Psoas muscle (tissue), 8 donors: ENCODE data around the gene CEP85L. TPM values are rescaled to one million over a fixed set of nuclear protein-coding genes. Genes with fewer than 3 reads are reported as not detected.
"Not testable (repeated sequence)": the region's sequence is repeated elsewhere in the genome, so short reads cannot be mapped to it uniquely, and the experiment has no call there.

Experiments
- ATAC-seq, 4 donors: fragments of 200-7000 bp; cut with Tn5 transposase; one replicate each; pipeline ENCODE4 v1.9.1; 2020; ENCODE audit warnings: moderate library complexity in 3 of 4, mild to moderate bottlenecking in 2 of 4
- DNase-seq, 2 donors: peaks; one replicate each; pipeline ENCODE4 v3.0.0-alpha.2; 2020
- H3K27ac ChIP-seq: fragments of 200-600 bp; one replicate; pipeline ENCODE4 v1.8.0; 2022
- H3K27me3 ChIP-seq, 3 donors: fragments of 200-600 bp in 1 of 3; one replicate each; pipeline versions ENCODE4 v1.6.1 to v1.8.0; 2013 to 2022; ENCODE audit warnings: low read length in 2 of 3, mild to moderate bottlenecking in 2 of 3, moderate library complexity in 1 of 3; ENCODE audit not compliant: insufficient read depth in 3 of 3
- H3K36me3 ChIP-seq, 2 donors: fragments of 200-600 bp in 1 of 2; one replicate each; pipeline versions ENCODE4 v1.6.1 to v1.8.0; 2013 to 2022; ENCODE audit warnings: low read depth in 1 of 2, mild to moderate bottlenecking in 1 of 2, moderate library complexity in 1 of 2; ENCODE audit not compliant: insufficient read depth in 1 of 2
- H3K4me1 ChIP-seq: fragments of 200-600 bp; one replicate; pipeline ENCODE4 v1.8.0; 2022
- H3K4me3 ChIP-seq: fragments of 200-600 bp; one replicate; pipeline ENCODE4 v1.8.0; 2022; ENCODE audit warnings: mild to moderate bottlenecking
- H3K9me3 ChIP-seq: fragments of 200-600 bp; one replicate; pipeline ENCODE4 v1.8.0; 2022
- WGBS, 3 donors: extraction: QIAGEN DNeasy Blood & Tissue Kit; methylation state at CpG; one replicate each; pipeline versions ENCODE4 v1.1.6 to v1.1.7; 2013; 5-methylcytosine and 5-hydroxymethylcytosine counted together
- intact Hi-C, 2 donors: fragments of 100-400 bp; cut with DNase I; formaldehyde crosslinking; loops; one replicate each; pipeline versions ENCODE4 v1.11.0 to v1.14.2; 2022
- polyA plus RNA-seq, 3 donors: library from polyadenylated mRNA; stranded (reverse); fragments of 200-250 nt; gene quantifications; one replicate each; pipeline ENCODE4 v1.2.3, GENCODE V29; 2013
- total RNA-seq, 4 donors: library from RNA; stranded (reverse); fragmentation: NEBNext Ultra II Directional in 2 of 4; extraction: Animal tissue kit (Norgen Biotek cat#: 25700) in 2 of 4; gene quantifications; one replicate each; pipeline versions ENCODE4 v1.2.1 to v1.2.4, GENCODE V29; 2021 to 2023
- TF ChIP-seq, protein P1 (sequence below): fragments of 200-600 bp; IDR thresholded peaks from one replicate; pipeline ENCODE4 v1.8.0; 2022; ENCODE audit warnings: antibody characterized with exemption
- donor health status: healthy with polysubstance abuse.
- donor health status: DM: no; HTN: no; CAD: no; lungs with moderate emphysema.
- donor health status: Bipolar disorder and iron deficiency.
- donor health status: healthy.
- donor health status: DM: yes; HTN: yes; CAD: no.
- donor health status: DM: no; HTN: no; CAD: no.
- donor health status: DM: no; HTN: no; CAD: no.
- donor health status: DM: yes; HTN: yes; CAD: no.

The CEP85L gene
- total and polyA plus RNA-seq, 7 donors = 2.3 to 25.1 (median 18.9) TPM

DNA sequence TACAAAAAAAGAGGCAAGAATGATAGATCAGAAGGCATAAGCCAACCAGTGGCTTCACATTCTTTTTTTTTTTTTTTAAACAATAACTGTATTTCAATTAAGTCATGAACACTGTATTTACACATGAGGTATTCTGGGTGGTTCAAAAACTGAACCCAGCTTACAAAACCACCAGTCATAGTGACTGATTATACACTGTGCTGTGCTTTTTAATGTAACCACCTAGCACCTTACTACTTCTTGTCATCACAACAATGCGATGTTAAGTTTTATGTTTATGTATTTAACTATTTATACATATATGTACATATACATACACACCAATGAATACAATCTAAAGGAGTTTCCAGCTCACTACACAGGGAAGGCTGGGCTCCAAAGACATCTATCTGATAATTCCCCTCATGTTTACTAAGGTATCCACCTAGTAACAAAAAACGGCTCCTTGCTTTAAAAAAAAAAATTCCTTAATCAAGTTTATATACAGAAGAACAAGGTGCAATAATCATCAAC is 190.4 kb downstream of the CEP85L start:
- H3K27me3 ChIP-seq = no peaks in the 10 kb centered on the region
- no peak for ATAC-seq
- no peaks in the 10 kb centered on the region for H3K4me1 ChIP-seq
- H3K36me3 ChIP-seq = peaks cover 3 to 23% of the 10 kb centered on the region in 2 donors
- intact Hi-C loops = no loop called here
- H3K9me3 ChIP-seq = no peaks in the 10 kb centered on the region
- H3K4me3 ChIP-seq = no peak overlapping the region
- TF ChIP-seq, protein P1, sequence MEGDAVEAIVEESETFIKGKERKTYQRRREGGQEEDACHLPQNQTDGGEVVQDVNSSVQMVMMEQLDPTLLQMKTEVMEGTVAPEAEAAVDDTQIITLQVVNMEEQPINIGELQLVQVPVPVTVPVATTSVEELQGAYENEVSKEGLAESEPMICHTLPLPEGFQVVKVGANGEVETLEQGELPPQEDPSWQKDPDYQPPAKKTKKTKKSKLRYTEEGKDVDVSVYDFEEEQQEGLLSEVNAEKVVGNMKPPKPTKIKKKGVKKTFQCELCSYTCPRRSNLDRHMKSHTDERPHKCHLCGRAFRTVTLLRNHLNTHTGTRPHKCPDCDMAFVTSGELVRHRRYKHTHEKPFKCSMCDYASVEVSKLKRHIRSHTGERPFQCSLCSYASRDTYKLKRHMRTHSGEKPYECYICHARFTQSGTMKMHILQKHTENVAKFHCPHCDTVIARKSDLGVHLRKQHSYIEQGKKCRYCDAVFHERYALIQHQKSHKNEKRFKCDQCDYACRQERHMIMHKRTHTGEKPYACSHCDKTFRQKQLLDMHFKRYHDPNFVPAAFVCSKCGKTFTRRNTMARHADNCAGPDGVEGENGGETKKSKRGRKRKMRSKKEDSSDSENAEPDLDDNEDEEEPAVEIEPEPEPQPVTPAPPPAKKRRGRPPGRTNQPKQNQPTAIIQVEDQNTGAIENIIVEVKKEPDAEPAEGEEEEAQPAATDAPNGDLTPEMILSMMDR = no peak
- WGBS, 3 donors = 93 to 96% (median 95%) methylated on average over 2 of the region's 2 CpGs
- no peak overlapping the region for H3K27ac ChIP-seq
- DNase-seq = no peak

DNA sequence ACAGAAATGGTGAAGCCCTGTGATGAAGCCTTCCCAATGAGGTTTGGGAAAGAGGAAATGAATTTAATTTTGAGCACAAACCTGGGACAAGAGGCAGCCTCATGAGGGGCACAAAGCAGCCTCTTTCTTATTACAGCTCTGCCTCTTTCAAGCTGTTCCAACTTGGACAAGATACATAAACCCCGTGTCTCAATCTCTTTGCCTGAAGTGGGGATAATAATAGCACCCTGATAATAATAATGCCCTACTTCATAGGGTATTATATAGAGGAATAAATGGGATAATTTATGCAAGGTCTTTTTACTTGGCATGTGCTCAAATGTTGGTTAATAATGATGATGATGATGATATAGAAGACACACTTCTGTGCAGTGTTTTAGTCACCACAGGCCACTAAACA is 194.4 kb downstream of the CEP85L start:
- no peak overlapping the region for H3K27ac ChIP-seq

DNA sequence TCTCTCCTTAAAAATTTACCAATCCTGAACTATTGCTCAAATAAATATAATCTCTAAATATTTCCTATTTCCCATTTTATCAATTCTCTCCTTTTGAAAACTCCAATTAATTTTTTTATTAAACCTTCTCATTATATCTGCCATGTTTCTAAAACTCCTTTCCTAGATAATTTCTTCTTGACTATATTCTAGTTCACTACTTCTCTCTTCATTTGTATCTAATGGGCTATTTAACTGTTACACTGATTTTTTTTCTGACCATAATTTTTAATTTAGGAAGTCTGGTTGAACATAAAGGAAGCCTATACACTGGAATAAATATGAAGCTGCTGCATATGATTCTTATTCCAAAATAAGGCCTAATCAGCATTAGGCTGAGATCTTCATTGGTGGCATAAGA is 199.6 kb downstream of the CEP85L start:
- intact Hi-C loops = loop anchor here in 1 of 2 donors (5.0 kb wide), 1 partner anchor 45 kb away; no protein-coding TSS in a partner anchor
- DNase-seq (no peak), ATAC-seq (no peak)
- Histone ChIP-seq H3K27me3 (no peaks in the 10 kb centered on the region), H3K4me1 (no peaks in the 10 kb centered on the region), H3K9me3 (peaks cover 40% of the 10 kb centered on the region), H3K4me3 (no peak overlapping the region), H3K27ac (no peak overlapping the region), H3K36me3 (no peaks in the 10 kb centered on the region)
- TF ChIP-seq, protein P1 = no peak

More for the DNA sequence above, 194.4 kb downstream of the CEP85L start:
- Histone ChIP-seq H3K9me3 (peaks cover 14% of the 10 kb centered on the region), H3K36me3 (no peaks in the 10 kb centered on the region), H3K4me1 (no peaks in the 10 kb centered on the region), H3K27me3 (no peaks in the 10 kb centered on the region), H3K4me3 (no peak overlapping the region)
- intact Hi-C loops = no loop called here
- ATAC-seq (no peak), DNase-seq (no peak)
- TF ChIP-seq, protein P1 = no peak
- 28 to 45% (median 35%) methylated on average over 1 of the region's 1 CpG for WGBS, 3 donors

DNA sequence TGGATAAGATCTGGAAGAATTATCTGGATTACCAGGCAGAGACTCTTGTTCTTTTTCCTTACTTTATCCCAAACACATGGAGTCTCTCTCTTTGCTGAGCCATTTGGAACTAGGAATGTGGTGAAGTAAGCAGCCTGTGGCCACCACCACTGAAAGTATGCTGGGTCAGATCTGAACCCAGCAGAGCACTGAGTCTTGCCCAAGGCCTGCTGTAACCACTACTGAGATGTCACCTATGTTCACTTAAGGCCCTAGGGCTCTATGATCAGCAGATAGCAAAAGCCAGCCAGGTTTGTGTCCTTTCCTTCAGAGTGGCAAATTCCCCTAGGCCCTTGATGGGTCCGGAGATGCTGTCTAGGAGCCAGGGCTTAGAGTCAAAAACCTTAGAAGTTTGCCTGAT is 206.6 kb downstream of the CEP85L start:
- Histone ChIP-seq H3K4me3 (no peak overlapping the region), H3K27ac (no peak overlapping the region), H3K27me3 (no peaks in the 10 kb centered on the region), H3K4me1 (no peaks in the 10 kb centered on the region), H3K9me3 (peaks cover 32% of the 10 kb centered on the region), H3K36me3 (no peaks in the 10 kb centered on the region)
- whole genome bisulfite sequencing, 3 donors = 95 to 100% (median 98%) methylated on average over 1 of the region's 1 CpG
- DNase-seq (no peak), ATAC-seq (no peak)
- intact Hi-C loops = no loop called here
- TF ChIP-seq, protein P1 = no peak

DNA sequence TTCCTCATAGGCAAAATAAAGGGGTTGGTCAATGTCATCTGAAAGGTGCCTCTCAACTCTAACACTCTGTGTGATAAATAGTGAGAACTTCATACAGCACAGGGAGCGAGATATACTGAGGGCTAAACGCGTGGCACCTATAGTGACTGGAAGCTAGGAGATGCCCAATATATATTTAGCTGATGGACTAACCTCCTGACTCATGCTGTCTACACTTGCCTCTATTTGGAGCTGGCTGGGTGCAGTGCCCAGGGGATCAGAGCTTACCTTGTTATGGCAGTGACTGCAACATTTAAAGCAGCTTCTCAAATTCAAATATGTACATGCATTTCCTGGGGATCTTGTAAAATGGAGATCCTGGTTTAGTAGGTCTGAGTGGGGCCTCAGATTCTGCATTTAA is 214.9 kb downstream of the CEP85L start:
- H3K9me3 ChIP-seq = peaks cover 14% of the 10 kb centered on the region
- intact Hi-C loops = no loop called here
- no peak overlapping the region for H3K27ac ChIP-seq
- TF ChIP-seq, protein P1 = no peak
- H3K27me3 ChIP-seq = no peaks in the 10 kb centered on the region
- DNase-seq = peak in 1 of 2 donors; percentile 35
- no peak overlapping the region for H3K4me3 ChIP-seq
- H3K36me3 ChIP-seq = no peaks in the 10 kb centered on the region
- WGBS, 3 donors = 60 to 64% (median 62%) methylated on average over 3 of the region's 3 CpGs
- peak in 3 of 4 donors; percentile 33 to 75 (median 34) for ATAC-seq
- H3K4me1 ChIP-seq = no peaks in the 10 kb centered on the region

DNA sequence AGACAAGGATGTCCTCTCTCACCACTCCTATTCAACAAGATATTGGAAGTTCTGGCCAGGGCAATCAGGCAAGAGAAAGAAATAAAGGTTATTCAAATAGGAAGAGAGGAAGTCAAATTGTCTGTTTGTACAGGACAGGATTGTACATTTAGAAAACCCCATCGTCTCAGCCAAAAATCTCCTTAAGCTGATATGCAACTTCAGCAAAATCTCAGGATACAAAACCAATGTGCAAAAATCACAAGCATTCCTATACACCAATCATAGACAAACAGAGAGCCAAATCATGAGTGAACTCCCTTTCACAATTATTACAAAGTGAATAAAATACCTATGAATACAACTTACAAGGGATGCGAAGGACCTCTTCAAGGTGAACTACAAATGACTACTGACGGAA is 217.2 kb downstream of the CEP85L start:
- H3K4me1 ChIP-seq, ATAC-seq, H3K9me3 ChIP-seq, H3K36me3 ChIP-seq, H3K27ac ChIP-seq, H3K4me3 ChIP-seq, DNase-seq, H3K27me3 ChIP-seq, intact Hi-C loops: not testable (repeated sequence)
- WGBS, 3 donors = 95 to 97% (median 95%) methylated on average over 3 of the region's 3 CpGs

DNA sequence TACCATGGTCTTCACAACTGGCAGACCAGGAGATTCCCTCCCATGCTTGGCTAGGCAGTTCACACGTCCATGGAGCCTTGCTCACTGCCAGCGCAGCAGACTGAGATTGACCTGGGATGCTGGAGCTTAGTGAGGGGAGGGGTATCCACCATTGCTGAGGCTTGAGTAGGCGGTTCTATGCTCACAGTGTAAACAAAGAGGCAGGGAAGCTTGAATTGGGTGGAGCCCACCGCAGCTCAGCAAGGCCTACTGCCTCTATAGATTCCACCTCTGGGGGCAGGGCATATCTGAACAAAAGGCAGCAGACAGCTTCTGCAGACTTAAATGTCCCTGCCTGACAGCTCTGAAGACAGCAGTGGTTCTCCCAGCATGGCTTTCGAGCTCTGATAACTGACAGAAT is 230.1 kb downstream of the CEP85L start:
- ATAC-seq, H3K9me3 ChIP-seq, H3K36me3 ChIP-seq, H3K4me1 ChIP-seq, H3K4me3 ChIP-seq, DNase-seq, H3K27ac ChIP-seq, H3K27me3 ChIP-seq, intact Hi-C loops: not testable (repeated sequence)
- WGBS, 3 donors = 74 to 84% (median 76%) methylated on average over 5 of the region's 5 CpGs
